SK-N-SH (cell line): ENCODE data around the gene ADAMTS14. TPM values are rescaled to one million over a fixed set of nuclear protein-coding genes. Genes with fewer than 3 reads are reported as not detected.

Experiments used
- CTCF ChIA-PET: fragments of 300-600, 350-600 bp; formaldehyde crosslinking; extraction: SDS; loops from one replicate; lab custom pipeline; 2021; lab: Yijun Ruan, JAX
- POLR2A ChIA-PET: fragments of 350-600 bp; sonication (Branson Sonifier 250); formaldehyde crosslinking; extraction: SDS; loops from one replicate; lab custom pipeline; 2020; ENCODE audit warnings: antibody characterized with exemption, inconsistent platforms; lab: Yijun Ruan, JAX
- DNase-seq: peaks from one replicate; pipeline ENCODE4 v3.0.0; 2012
- H2AFZ ChIP-seq: fragments of 200-600 bp; sonication (generic); 2 replicates; pipeline ENCODE4 v1.8.1; 2016; ENCODE audit warnings: antibody characterized with exemption, mild to moderate bottlenecking, low read depth
- H3F3A ChIP-seq: fragments of 200-600 bp; sonication (generic); replicated peaks from 2 replicates; pipeline ENCODE3; 2016; ENCODE audit warnings: antibody characterized with exemption, mild to moderate bottlenecking; ENCODE audit not compliant: insufficient read depth
- H3K27ac ChIP-seq, 2 experiments: fragments of 200-500 bp in 1 of 2; fragments of 200-600 bp in 1 of 2; sonication (Bioruptor generic) in 1 of 2; sonication (generic), shearing (Covaris generic) in 1 of 2; 2 replicates each; pipeline versions ENCODE4 v1.5.1 to v1.6.1; 2014 to 2016; ENCODE audit warnings: low read depth in 2 of 2, inconsistent platforms in 1 of 2, low read length in 1 of 2, mild to moderate bottlenecking in 1 of 2, mixed read lengths in 1 of 2
- H3K27me3 ChIP-seq: fragments of 200-600 bp; sonication (generic), shearing (Covaris generic); 2 replicates; pipeline ENCODE4 v1.6.1; 2016; ENCODE audit warnings: mixed run types; ENCODE audit not compliant: insufficient read depth
- H3K36me3 ChIP-seq, 2 experiments: fragments of 200-500 bp in 1 of 2; fragments of 200-600 bp in 1 of 2; sonication (Bioruptor generic) in 1 of 2; sonication (generic) in 1 of 2; replicated peaks in 1 of 2; 2 replicates each; pipeline versions ENCODE3 to v1.5.1; 2014 to 2016; ENCODE audit warnings: low read length in 1 of 2, mild to moderate bottlenecking in 1 of 2; ENCODE audit not compliant: insufficient read depth in 2 of 2, control insufficient read depth in 1 of 2
- H3K4me1 ChIP-seq, 2 experiments: fragments of 200-500 bp in 1 of 2; fragments of 200-600 bp in 1 of 2; sonication (Bioruptor generic) in 1 of 2; sonication (generic), shearing (Covaris generic) in 1 of 2; 2 replicates each; pipeline versions ENCODE4 v1.5.1 to v1.6.1; 2014 to 2016; ENCODE audit warnings: low read depth in 1 of 2, low read length in 1 of 2, mixed run types in 1 of 2; ENCODE audit not compliant: insufficient read depth in 2 of 2, control insufficient read depth in 1 of 2
- H3K4me2 ChIP-seq: fragments of 200-600 bp; sonication (generic), shearing (Covaris generic); 2 replicates; pipeline ENCODE4 v1.6.1; 2017; ENCODE audit warnings: mixed run types
- H3K4me3 ChIP-seq, 2 experiments: fragments of 200-500 bp in 1 of 2; fragments of 200-600 bp in 1 of 2; sonication (Bioruptor generic) in 1 of 2; sonication (generic), shearing (Covaris generic) in 1 of 2; 2 replicates each; pipeline versions ENCODE4 v1.5.1 to v1.8.1; 2014 to 2016; ENCODE audit warnings: low read depth in 2 of 2, inconsistent platforms in 1 of 2, low read length in 1 of 2, mild to moderate bottlenecking in 1 of 2, mixed read lengths in 1 of 2, moderate library complexity in 1 of 2
- H3K79me2 ChIP-seq: fragments of 200-600 bp; sonication (generic); 2 replicates; pipeline ENCODE4 v1.8.1; 2017; ENCODE audit warnings: mild to moderate bottlenecking; ENCODE audit not compliant: insufficient read depth
- H3K9ac ChIP-seq: fragments of 200-600 bp; sonication (generic); 2 replicates; pipeline ENCODE4 v1.6.1; 2017; ENCODE audit warnings: mixed run types
- H3K9me2 ChIP-seq: fragments of 200-600 bp; sonication (generic); 2 replicates; pipeline ENCODE4 v1.6.1; 2017; ENCODE audit warnings: mixed run types
- H3K9me3 ChIP-seq: fragments of 200-600 bp; sonication (generic); 2 replicates; pipeline ENCODE4 v1.6.1; 2017; ENCODE audit warnings: mixed run types, mild to moderate bottlenecking, moderate library complexity
- H4K20me1 ChIP-seq: fragments of 200-600 bp; sonication (generic); 2 replicates; pipeline ENCODE4 v1.6.1; 2017; ENCODE audit warnings: mild to moderate bottlenecking, mixed run types; ENCODE audit not compliant: insufficient read depth
- CHD2 ChIP-seq: fragments of 150-350 bp; IDR thresholded peaks from 2 replicates; pipeline ENCODE4 v1.6.1; 2018; ENCODE audit warnings: low read length; ENCODE audit not compliant: partially characterized antibody
- ELF1 ChIP-seq: IDR thresholded peaks from 2 replicates; pipeline ENCODE4 v1.4.0; 2012
- EP300 ChIP-seq, 2 experiments: IDR thresholded peaks; 2 replicates each; pipeline versions ENCODE4 v1.4.0 to v1.6.1; 2012; ENCODE audit warnings: borderline replicate concordance in 1 of 2, low read depth in 1 of 2, low read length in 1 of 2
- FOSL2 ChIP-seq: IDR thresholded peaks from 2 replicates; pipeline ENCODE4 v1.4.0; 2012; ENCODE audit warnings: low read depth, mild to moderate bottlenecking, moderate library complexity, borderline replicate concordance
- FOXM1 ChIP-seq: IDR thresholded peaks from 2 replicates; pipeline ENCODE4 v1.4.0; 2012; ENCODE audit warnings: low read depth, mild to moderate bottlenecking
- GABPA ChIP-seq: IDR thresholded peaks from 2 replicates; pipeline ENCODE4 v1.4.0; 2012; ENCODE audit warnings: low read depth, mild to moderate bottlenecking
- GATA2 ChIP-seq: sonication (generic); formaldehyde crosslinking; IDR thresholded peaks from 2 replicates; pipeline ENCODE4 v1.5.0; 2020; ENCODE audit warnings: mild to moderate bottlenecking, missing genetic modification reagents
- JUND ChIP-seq: IDR thresholded peaks from 2 replicates; pipeline ENCODE4 v1.4.0; 2012
- MXI1 ChIP-seq: IDR thresholded peaks from 2 replicates; pipeline ENCODE4 v1.6.1; 2012; ENCODE audit warnings: mild to moderate bottlenecking, low read depth, low read length, improper control_type of control experiment
- RAD21 ChIP-seq: IDR thresholded peaks from 2 replicates; pipeline ENCODE4 v1.6.1; 2012; ENCODE audit warnings: mild to moderate bottlenecking, low read length
- RCOR1 ChIP-seq: fragments of 150-350 bp; IDR thresholded peaks from 2 replicates; pipeline ENCODE4 v1.6.1; 2017; ENCODE audit warnings: antibody characterized with exemption, low read length
- RXRA ChIP-seq: IDR thresholded peaks from 2 replicates; pipeline ENCODE4 v1.4.0; 2012; ENCODE audit warnings: low read depth, mild to moderate bottlenecking, borderline replicate concordance
- SMC3 ChIP-seq: IDR thresholded peaks from 2 replicates; pipeline ENCODE4 v1.6.1; 2012; ENCODE audit warnings: low read depth, low read length, improper control_type of control experiment
- TAF1 ChIP-seq: IDR thresholded peaks from 2 replicates; pipeline ENCODE4 v1.6.1; 2012; ENCODE audit warnings: low read depth, mild to moderate bottlenecking, low read length, moderate library complexity, borderline replicate concordance
- TCF12 ChIP-seq: IDR thresholded peaks from 2 replicates; pipeline ENCODE4 v1.4.0; 2012
- TEAD4 ChIP-seq: IDR thresholded peaks from 2 replicates; pipeline ENCODE4 v1.4.0; 2012; ENCODE audit warnings: mild to moderate bottlenecking, borderline replicate concordance; ENCODE audit not compliant: insufficient read depth
- YY1 ChIP-seq: IDR thresholded peaks from 2 replicates; pipeline ENCODE4 v1.4.0; 2012; ENCODE audit warnings: low read depth, mild to moderate bottlenecking
- WGBS: methylation state at CpG from one replicate; pipeline ENCODE4 v1.1.6; 2017; ENCODE audit warnings: low lambda C conversion rate; 5-methylcytosine and 5-hydroxymethylcytosine counted together
- polyA plus RNA-seq, 3 experiments: library from polyadenylated mRNA; depleted of rRNA; stranded (reverse); fragments of >200 nt; gene quantifications; 2 replicates each; pipeline ENCODE4 v1.2.3, GENCODE V29; 2012
- TF ChIP-seq, protein P1 (sequence below): fragments of 150-350 bp; IDR thresholded peaks from 2 replicates; pipeline ENCODE4 v1.6.1; 2017; ENCODE audit warnings: antibody characterized with exemption, low read length, low read depth, borderline replicate concordance
- TF ChIP-seq, protein P2 (sequence below): IDR thresholded peaks from 2 replicates; pipeline ENCODE4 v1.4.0; 2012; ENCODE audit warnings: low read depth, borderline replicate concordance
- TF ChIP-seq, protein P3 (sequence below): IDR thresholded peaks from 2 replicates; pipeline ENCODE4; 2012
- TF ChIP-seq, protein P4 (sequence below): IDR thresholded peaks from 2 replicates; pipeline ENCODE4 v1.4.0; 2012; ENCODE audit warnings: low read depth

The ADAMTS14 gene
- polyA plus RNA-seq, 1 of the 3 experiments (the other 2 are of a cell fraction): 1.1 TPM

DNA sequence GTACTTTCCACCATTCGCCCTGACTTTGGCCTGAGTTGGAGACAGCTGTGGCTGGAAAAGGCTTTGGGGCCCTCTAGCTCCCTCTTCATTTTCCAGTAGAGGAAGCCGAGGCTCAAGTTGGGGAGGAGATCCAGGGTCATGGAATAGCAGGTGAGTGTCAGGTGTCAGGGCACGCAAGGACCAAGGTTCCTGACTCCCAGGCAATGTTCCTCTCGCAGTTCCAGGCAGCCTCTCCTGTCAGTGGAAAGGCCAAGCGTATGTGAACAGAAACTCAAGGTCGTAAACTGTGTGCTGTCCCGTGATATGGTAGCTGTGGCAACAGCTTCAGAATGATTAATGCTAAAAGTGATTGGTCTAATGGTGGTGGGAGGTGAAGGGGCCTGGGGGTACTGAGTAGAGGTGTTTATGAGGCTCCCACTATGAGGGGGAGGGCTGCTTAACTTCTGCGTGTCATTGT lies 13.2 kb downstream of the ADAMTS14 start:
- H3K9me2 ChIP-seq: no peaks in the 10 kb centered on the region
- no peaks in the 10 kb centered on the region for H3K27me3 ChIP-seq
- no peaks in the 10 kb centered on the region for H3K9me3 ChIP-seq
- peaks cover 0 to 71% of the 10 kb centered on the region in 2 experiments; a peak in 1 of 4 replicates for H3K4me1 ChIP-seq
- no peaks in the 10 kb centered on the region for H4K20me1 ChIP-seq
- no peak overlapping the region for H3K4me2 ChIP-seq
- no peaks in the 10 kb centered on the region for H3K79me2 ChIP-seq
- H2AFZ ChIP-seq: no peak overlapping the region
- DNase-seq: no peak
- no peaks in the 10 kb centered on the region for H3K36me3 ChIP-seq
- H3K9ac ChIP-seq: no peak overlapping the region
- WGBS: 86% methylated on average over 5 of the region's 8 CpGs
- peak overlapping the region in 1 of 2 experiments; percentile 92; a peak in 2 of 4 replicates for H3K27ac ChIP-seq
- ChIA-PET CTCF (interaction anchor here (0.8 to 1.2 kb wide), 2 partner anchors 21 to 71 kb away, joined by 3 read pairs; no protein-coding TSS in a partner anchor), POLR2A (no interaction called here)
- TF ChIP-seq TCF12 (no peak), MXI1 (no peak), RAD21 (no peak), TEAD4 (no peak), GABPA (no peak), RXRA (no peak), YY1 (no peak), SMC3 (no peak), JUND (no peak)
- TF ChIP-seq, protein P1, sequence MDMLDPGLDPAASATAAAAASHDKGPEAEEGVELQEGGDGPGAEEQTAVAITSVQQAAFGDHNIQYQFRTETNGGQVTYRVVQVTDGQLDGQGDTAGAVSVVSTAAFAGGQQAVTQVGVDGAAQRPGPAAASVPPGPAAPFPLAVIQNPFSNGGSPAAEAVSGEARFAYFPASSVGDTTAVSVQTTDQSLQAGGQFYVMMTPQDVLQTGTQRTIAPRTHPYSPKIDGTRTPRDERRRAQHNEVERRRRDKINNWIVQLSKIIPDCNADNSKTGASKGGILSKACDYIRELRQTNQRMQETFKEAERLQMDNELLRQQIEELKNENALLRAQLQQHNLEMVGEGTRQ: no peak
- TF ChIP-seq, protein P2, sequence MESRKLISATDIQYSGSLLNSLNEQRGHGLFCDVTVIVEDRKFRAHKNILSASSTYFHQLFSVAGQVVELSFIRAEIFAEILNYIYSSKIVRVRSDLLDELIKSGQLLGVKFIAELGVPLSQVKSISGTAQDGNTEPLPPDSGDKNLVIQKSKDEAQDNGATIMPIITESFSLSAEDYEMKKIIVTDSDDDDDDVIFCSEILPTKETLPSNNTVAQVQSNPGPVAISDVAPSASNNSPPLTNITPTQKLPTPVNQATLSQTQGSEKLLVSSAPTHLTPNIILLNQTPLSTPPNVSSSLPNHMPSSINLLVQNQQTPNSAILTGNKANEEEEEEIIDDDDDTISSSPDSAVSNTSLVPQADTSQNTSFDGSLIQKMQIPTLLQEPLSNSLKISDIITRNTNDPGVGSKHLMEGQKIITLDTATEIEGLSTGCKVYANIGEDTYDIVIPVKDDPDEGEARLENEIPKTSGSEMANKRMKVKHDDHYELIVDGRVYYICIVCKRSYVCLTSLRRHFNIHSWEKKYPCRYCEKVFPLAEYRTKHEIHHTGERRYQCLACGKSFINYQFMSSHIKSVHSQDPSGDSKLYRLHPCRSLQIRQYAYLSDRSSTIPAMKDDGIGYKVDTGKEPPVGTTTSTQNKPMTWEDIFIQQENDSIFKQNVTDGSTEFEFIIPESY: no peak
- no peaks in the 10 kb centered on the region for H3F3A ChIP-seq
- no peak overlapping the region for H3K4me3 ChIP-seq

DNA sequence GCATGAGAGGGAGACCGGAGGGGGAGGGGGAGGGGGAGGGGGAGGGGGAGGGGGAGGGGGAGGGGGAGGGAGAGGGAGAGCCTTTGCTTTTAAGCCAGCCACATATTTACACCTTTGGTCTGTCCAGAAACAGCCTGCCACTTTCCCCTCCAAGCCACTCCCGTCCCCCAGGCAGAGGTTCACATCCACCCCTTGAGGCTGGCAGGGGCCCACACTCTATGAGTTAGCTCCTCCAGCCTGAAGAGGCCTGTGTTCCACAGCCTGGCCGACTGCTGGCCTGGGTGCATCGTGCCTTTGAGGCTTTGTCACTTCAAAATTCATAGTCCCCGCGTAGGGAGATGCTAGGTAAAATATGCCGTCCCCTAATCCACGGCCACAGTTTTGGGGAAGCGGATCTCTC lies 16.5 kb downstream of the ADAMTS14 start:
- Histone ChIP-seq H3K9me3 (no peaks in the 10 kb centered on the region), H3K27ac (peak overlapping the region in 1 of 2 experiments; percentile 16; a peak in 1 of 4 replicates), H2AFZ (no peak overlapping the region), H3K4me2 (no peak overlapping the region), H3K79me2 (no peaks in the 10 kb centered on the region), H4K20me1 (no peaks in the 10 kb centered on the region), H3K27me3 (no peaks in the 10 kb centered on the region), H3K9me2 (no peaks in the 10 kb centered on the region), H3F3A (peaks cover 4% of the 10 kb centered on the region), H3K36me3 (no peaks in the 10 kb centered on the region), H3K9ac (no peak overlapping the region), H3K4me1 (peaks cover 3 to 69% of the 10 kb centered on the region in 2 experiments), H3K4me3 (no peak overlapping the region)
- POLR2A ChIA-PET: no interaction called here
- WGBS: 94% methylated on average over 8 of the region's 9 CpGs
- CTCF ChIA-PET: no interaction called here
- DNase-seq: no peak
- TF ChIP-seq, protein P1: no peak
- TF ChIP-seq CHD2: no peak
- TF ChIP-seq TAF1: no peak
- TF ChIP-seq, protein P3, sequence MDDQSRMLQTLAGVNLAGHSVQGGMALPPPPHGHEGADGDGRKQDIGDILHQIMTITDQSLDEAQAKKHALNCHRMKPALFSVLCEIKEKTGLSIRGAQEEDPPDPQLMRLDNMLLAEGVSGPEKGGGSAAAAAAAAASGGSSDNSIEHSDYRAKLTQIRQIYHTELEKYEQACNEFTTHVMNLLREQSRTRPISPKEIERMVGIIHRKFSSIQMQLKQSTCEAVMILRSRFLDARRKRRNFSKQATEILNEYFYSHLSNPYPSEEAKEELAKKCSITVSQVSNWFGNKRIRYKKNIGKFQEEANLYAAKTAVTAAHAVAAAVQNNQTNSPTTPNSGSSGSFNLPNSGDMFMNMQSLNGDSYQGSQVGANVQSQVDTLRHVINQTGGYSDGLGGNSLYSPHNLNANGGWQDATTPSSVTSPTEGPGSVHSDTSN: no peak
- no peak for TF ChIP-seq ELF1
- TF ChIP-seq TEAD4: no peak
- no peak for TF ChIP-seq MXI1
- no peak for TF ChIP-seq FOSL2
- no peak for TF ChIP-seq SMC3
- no peak for TF ChIP-seq FOXM1
- TF ChIP-seq GABPA: no peak
- TF ChIP-seq RCOR1: no peak
- no peak for TF ChIP-seq GATA2 (CRISPR knock-in tag)
- TF ChIP-seq RXRA: no peak
- TF ChIP-seq, protein P4, sequence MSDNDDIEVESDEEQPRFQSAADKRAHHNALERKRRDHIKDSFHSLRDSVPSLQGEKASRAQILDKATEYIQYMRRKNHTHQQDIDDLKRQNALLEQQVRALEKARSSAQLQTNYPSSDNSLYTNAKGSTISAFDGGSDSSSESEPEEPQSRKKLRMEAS: no peak
- no peak for TF ChIP-seq EP300 (IDR thresholded peaks at IDR 0.05; ENCODE audit: borderline replicate concordance in 1 of 2, low read depth in 1 of 2, low read length in 1 of 2)
